ENCODE results near the gene PSMD9.

PSMD9 gene

DNA sequence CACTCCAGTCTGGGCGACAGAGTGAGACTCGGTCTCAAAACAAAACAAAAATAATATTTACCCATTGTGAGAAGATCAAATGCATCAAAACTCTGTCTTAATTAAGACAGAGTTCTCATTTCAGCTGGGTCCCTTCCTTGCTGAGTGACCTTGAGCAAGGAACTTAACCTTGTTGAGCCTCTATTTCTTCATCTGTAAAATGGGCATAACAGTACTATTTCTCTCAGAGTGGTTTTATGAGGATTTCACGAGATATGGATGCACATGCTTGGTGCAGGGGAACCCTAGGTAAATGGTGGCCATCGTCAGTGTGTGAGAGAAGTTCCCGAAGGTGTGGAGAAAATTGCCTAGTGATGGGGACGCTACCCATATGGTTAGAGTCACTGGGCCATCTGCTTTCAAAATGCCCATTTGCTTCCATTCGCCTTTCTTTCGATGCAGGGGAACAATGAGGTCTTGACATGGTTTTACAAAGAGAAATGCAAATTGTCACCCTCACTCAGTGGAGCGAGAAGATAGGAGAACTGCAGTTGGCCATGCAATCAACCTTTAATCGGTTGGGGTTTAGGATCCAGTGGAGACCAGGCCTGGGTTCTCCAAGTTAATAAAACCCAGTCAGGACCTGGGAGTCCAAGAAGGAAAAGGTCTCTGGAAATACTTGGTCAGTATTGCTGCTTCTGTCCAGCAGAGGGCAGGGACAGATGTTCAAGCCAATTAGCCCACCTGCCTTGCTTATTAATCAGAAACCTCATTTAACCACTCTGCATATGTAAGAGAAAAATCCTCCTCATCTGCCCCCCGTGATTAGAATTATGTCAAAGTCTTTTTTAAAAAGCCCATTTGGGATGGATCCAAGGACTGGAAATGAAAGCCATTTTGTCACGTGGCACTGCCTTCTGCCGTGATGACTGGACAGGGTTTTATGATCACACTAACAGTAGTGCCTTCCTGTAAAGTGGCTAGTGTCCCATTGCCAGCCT lies 67.0 kb downstream of the PSMD9 start:
- no peak for DNase-seq (ENCODE audit: low read depth)

DNA sequence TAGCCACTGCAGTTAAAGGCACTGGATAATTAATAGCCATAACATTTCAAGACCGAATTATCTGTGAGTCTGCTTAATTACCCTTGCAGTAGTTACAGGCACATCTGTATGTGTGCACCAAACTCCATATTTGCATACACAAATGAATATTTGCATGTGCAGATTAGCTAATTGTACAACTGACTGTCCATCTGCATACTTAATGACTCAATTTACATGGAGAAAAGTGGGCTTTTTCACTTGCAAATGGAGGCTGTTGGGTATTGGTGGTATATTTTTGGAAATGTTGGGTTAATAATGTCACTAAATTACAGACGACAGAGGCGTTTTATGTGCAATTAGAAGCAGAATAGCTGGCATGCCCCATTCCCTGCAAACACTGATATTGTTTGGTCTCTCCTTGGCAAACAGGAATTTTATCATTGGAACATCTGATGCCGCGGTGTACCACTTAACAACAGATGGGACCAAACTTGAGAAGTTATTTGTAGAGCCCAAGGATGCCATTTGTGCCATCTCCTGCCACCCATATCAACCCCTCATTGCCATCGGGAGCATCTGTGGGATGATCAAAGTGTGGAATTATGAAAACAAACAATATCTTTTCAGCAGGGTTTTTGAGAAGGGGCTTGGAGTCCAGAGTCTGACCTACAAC lies 69.4 kb downstream of the PSMD9 start:
- no peak for DNase-seq (ENCODE audit: low read depth)

- no peak for DNase-seq (ENCODE audit: low read depth)
Measured at GRCh38 chr12:121958541-121959240, 70.1 kb downstream of the PSMD9 start.

DNA sequence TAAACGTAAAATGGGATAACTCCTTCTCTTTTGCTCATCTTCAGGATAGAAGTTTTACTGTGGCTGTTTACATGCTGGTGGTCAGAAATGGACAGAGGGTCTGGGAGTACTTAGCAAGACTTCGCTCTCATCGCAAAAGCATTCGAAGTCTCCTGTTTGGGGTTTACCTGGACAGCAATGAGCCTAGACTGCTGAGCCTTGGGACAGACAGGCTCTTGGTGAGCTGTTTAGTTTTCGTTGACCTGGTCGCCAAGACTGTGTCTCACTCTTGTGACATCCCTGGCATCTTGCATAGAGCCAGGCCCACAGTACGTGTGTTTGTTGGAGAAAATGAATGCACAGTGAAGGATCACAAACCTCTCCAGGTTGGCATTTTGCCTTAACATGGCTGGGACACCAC lies 72.0 kb downstream of the PSMD9 start:
- no peak for DNase-seq (ENCODE audit: low read depth)

DNA sequence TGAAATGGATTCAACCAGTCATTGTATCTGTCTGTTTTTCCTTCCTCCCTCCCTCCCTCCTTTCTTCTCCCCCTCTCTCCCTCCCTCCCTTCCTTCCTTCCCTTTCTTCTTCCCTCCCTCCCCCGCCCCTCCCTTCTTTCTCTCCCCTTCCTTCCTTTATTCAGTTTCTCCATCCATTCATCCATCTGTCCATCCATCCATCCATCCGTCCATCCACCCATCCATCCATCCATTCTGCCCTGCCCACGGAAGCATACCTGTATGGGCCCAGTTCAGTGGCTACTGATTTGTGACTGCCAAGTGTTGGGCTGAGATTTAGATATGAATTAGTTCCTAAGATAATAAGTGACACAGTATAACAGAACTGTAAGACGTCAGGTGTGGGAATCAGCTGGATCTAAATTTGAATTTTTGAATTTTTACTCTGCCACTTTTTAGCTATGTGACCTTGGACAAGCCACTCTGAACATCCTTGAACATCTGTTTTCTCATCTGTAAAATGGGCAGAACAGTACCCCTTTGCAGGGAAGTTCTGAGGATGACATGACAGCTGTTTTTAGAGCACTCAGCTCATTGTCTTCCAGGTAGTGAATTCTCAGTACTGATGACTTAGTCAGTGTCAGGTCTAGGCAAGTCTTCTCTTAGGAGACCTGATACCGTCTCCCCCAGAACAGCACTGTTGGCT lies 72.7 kb downstream of the PSMD9 start:
- DNase-seq (ENCODE audit: low read depth): no peak

GRCh38 chr12:121963341-121964018 lies 74.9 kb downstream of the PSMD9 start:
- DNase-seq (ENCODE audit: low read depth): no peak

- DNase-seq (ENCODE audit: low read depth): no peak
Measured at GRCh38 chr12:121964813-121965643, 76.4 kb downstream of the PSMD9 start.

- no peak for DNase-seq (ENCODE audit: low read depth)
Measured at GRCh38 chr12:121966959-121967358, 78.4 kb downstream of the PSMD9 start.

Data from activated T-cell treated with anti-CD3 and anti-CD28 coated beads for 1 hour (primary cell).